Activated CD4-positive, alpha-beta T cell treated with anti-CD3 and anti-CD28 coated beads, Interleukin-2, amount 50 U/mL, for 16 hours (primary cell): ENCODE data around the gene ZNF304.
A peak's percentile ranks its signal among the peaks of the same experiment; 100 is the strongest.

Experiments used
- DNase-seq: peaks from one replicate; pipeline ENCODE4 v3.0.0-alpha.2; 2020

The ZNF304 gene

GRCh38 chr19:57350877-57351805, at the start of gene ZNF304:
Gene ZNF304 (plus strand): TSS chr19:57351271. CDS start chr19:57351665, 394 bp downstream.
- peak; percentile 91 for DNase-seq

GRCh38 chr19:57302020-57302465, 49.0 kb upstream of the ZNF304 start:
- no peak for DNase-seq

GRCh38 chr19:57302727-57303401, 48.2 kb upstream of the ZNF304 start:
- DNase-seq: no peak

GRCh38 chr19:57305056-57305455, 46.0 kb upstream of the ZNF304 start:
- no peak for DNase-seq

- DNase-seq: no peak
These were observed 42.6 kb upstream of the ZNF304 start for GRCh38 chr19:57308514-57308913.

GRCh38 chr19:57310792-57311191, 40.3 kb upstream of the ZNF304 start:
- DNase-seq: no peak

- no peak for DNase-seq
These were observed 36.9 kb upstream of the ZNF304 start for GRCh38 chr19:57314146-57314545.

GRCh38 chr19:57317503-57317902, 33.6 kb upstream of the ZNF304 start:
- DNase-seq: no peak

GRCh38 chr19:57319869-57320179, 31.2 kb upstream of the ZNF304 start:
- no peak for DNase-seq

- DNase-seq: peak; percentile 96
These were observed 30.6 kb upstream of the ZNF304 start, which contains the start of gene ZNF543 for GRCh38 chr19:57320180-57321084. Gene ZNF543 (plus strand): TSS chr19:57320472. CDS start chr19:57320854, 382 bp downstream.

- DNase-seq: no peak
These were observed 30.0 kb upstream of the ZNF304 start for GRCh38 chr19:57321116-57321515.

- DNase-seq: no peak
These were observed 29.3 kb upstream of the ZNF304 start for GRCh38 chr19:57321751-57322150.

- no peak for DNase-seq
These were observed 26.1 kb upstream of the ZNF304 start for GRCh38 chr19:57324992-57325391.

- no peak for DNase-seq
These were observed 23.1 kb upstream of the ZNF304 start for GRCh38 chr19:57327993-57328392.

GRCh38 chr19:57334191-57334590, 16.9 kb upstream of the ZNF304 start:
- DNase-seq: no peak

- DNase-seq: no peak
These were observed 12.2 kb upstream of the ZNF304 start for GRCh38 chr19:57338877-57339276.

GRCh38 chr19:57342582-57342981, 8.5 kb upstream of the ZNF304 start:
- no peak for DNase-seq

- DNase-seq: no peak
These were observed 2.9 kb upstream of the ZNF304 start for GRCh38 chr19:57348136-57348535.

GRCh38 chr19:57351867-57352266, 796 bp downstream of the ZNF304 start:
- DNase-seq: no peak

GRCh38 chr19:57355916-57356315, 4.8 kb downstream of the ZNF304 start:
- DNase-seq: no peak

GRCh38 chr19:57357406-57357805, 6.3 kb downstream of the ZNF304 start:
- DNase-seq: no peak

- DNase-seq: no peak
These were observed 8.2 kb downstream of the ZNF304 start for GRCh38 chr19:57359300-57359699.

GRCh38 chr19:57362419-57362818, 11.3 kb downstream of the ZNF304 start:
- no peak for DNase-seq
